Thymus (tissue), 11 donors: Measurements from ENCODE around the gene ZCCHC13. TPM values are rescaled to one million over a fixed set of nuclear protein-coding genes. Genes with fewer than 3 reads are reported as not detected.
"Not testable (repeated sequence)": the region's sequence is repeated elsewhere in the genome, so short reads cannot be mapped to it uniquely, and the experiment has no call there.

Experiments used
- DNase-seq, 9 donors: peaks; one replicate each; pipeline ENCODE4 v3.0.0-alpha.2; 2013; ENCODE audit warnings: low spot score in 9 of 9, low read depth in 6 of 9, missing footprints in 1 of 9
- H3K27ac ChIP-seq, 2 donors: one replicate each; pipeline ENCODE4 v1.5.1; 2013; ENCODE audit warnings: control low read depth in 1 of 2, low read depth in 1 of 2, low read length in 1 of 2, mild to moderate bottlenecking in 1 of 2, moderate library complexity in 1 of 2
- H3K27me3 ChIP-seq, 2 donors: one replicate each; pipeline ENCODE4 v1.5.1; 2013; ENCODE audit warnings: low read length in 1 of 2; ENCODE audit not compliant: control insufficient read depth in 2 of 2, insufficient read depth in 1 of 2
- H3K36me3 ChIP-seq, 2 donors: one replicate each; pipeline ENCODE4 v1.5.1; 2013; ENCODE audit warnings: low read length in 1 of 2, mild to moderate bottlenecking in 1 of 2, moderate library complexity in 1 of 2; ENCODE audit not compliant: control insufficient read depth in 2 of 2, insufficient read depth in 2 of 2
- H3K4me1 ChIP-seq, 2 donors: one replicate each; pipeline ENCODE4 v1.5.1; 2013; ENCODE audit warnings: low read length in 2 of 2; ENCODE audit not compliant: control insufficient read depth in 2 of 2, insufficient read depth in 2 of 2
- H3K4me3 ChIP-seq, 2 donors: one replicate each; pipeline ENCODE4 v1.5.1; 2013; ENCODE audit warnings: low read length in 2 of 2, control low read depth in 1 of 2, mild to moderate bottlenecking in 1 of 2
- H3K9me3 ChIP-seq, 2 donors: one replicate each; pipeline ENCODE4 v1.5.1; 2013; ENCODE audit warnings: low read length in 1 of 2, mild to moderate bottlenecking in 1 of 2; ENCODE audit not compliant: control insufficient read depth in 2 of 2, insufficient read depth in 1 of 2
- WGBS: extraction: QIAGEN DNeasy Blood & Tissue Kit; methylation state at CpG from one replicate; pipeline ENCODE4 v1.1.7; 2013; 5-methylcytosine and 5-hydroxymethylcytosine counted together
- polyA plus RNA-seq: library from polyadenylated mRNA; stranded (reverse); fragments of 200-250 nt; gene quantifications from one replicate; pipeline ENCODE4 v1.2.3, GENCODE V29; 2013
- total RNA-seq: library from RNA; stranded (reverse); fragments of 120-200 nt; gene quantifications from one replicate; pipeline ENCODE4 v1.2.4, GENCODE V29; 2013
- donor health status: healthy.

ZCCHC13 gene
- total and polyA plus RNA-seq, 2 donors = not detected

DNA sequence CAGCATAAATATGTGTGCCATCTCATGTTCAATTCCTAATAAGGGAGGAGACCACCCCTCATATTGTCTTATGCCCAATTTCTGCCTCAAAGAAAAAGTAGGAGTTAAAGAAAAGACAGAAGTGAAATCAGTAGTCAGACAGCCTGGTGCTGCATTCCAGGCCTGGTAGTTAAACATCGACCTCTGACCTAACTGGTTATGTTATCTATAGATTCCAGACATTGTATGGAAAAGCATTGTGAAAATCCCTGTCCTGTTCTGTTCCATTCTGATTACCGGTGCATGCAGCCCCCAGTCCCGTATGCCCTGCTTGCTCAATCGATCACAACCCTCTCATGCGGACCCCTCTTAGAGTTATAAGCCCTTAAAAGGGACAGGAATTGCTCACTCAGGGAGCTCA, 38.2 kb downstream of the ZCCHC13 start:
- not testable (repeated sequence) for DNase-seq, H3K27ac ChIP-seq, H3K36me3 ChIP-seq, H3K9me3 ChIP-seq, H3K27me3 ChIP-seq, H3K4me1 ChIP-seq, H3K4me3 ChIP-seq
- WGBS = 96% methylated on average over 5 of the region's 5 CpGs

GRCh38 chrX:74343343-74344279, 39.6 kb downstream of the ZCCHC13 start:
- no peak overlapping the region for H3K4me3 ChIP-seq
- H3K9me3 ChIP-seq = no peaks in the 10 kb centered on the region
- peak; percentile 11 to 77 (median 26) for DNase-seq
- no peaks in the 10 kb centered on the region for H3K27me3 ChIP-seq
- no peaks in the 10 kb centered on the region for H3K4me1 ChIP-seq
- 53% methylated on average over 3 of the region's 3 CpGs for WGBS
- H3K36me3 ChIP-seq = no peaks in the 10 kb centered on the region
- H3K27ac ChIP-seq = no peak overlapping the region

DNA sequence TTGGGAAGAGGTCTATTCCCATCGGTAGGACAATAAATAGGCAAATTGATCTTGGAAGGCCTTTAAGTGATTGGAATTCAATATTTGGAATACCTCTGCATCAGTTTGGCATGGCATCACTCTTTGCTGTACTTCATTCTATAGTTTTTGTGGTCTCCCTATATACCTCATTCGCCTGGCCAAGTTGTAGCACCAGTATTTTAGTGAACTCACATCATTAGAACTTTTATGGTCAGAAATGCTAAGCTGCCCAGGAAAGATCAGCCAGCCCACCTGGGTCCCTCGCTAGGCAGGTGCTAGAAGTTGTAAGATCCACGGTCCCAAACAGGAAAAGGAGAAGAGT, 40.3 kb downstream of the ZCCHC13 start:
- H3K4me1 ChIP-seq = no peaks in the 10 kb centered on the region
- DNase-seq = no peak
- WGBS = 81% methylated on average over 4 of the region's 4 CpGs
- no peak overlapping the region for H3K27ac ChIP-seq
- no peaks in the 10 kb centered on the region for H3K36me3 ChIP-seq
- H3K27me3 ChIP-seq = no peaks in the 10 kb centered on the region
- no peaks in the 10 kb centered on the region for H3K9me3 ChIP-seq
- no peak overlapping the region for H3K4me3 ChIP-seq

GRCh38 chrX:74346088-74346487, 42.1 kb downstream of the ZCCHC13 start:
- H3K27ac ChIP-seq = no peak overlapping the region
- WGBS = 73% methylated on average over 2 of the region's 2 CpGs

DNA sequence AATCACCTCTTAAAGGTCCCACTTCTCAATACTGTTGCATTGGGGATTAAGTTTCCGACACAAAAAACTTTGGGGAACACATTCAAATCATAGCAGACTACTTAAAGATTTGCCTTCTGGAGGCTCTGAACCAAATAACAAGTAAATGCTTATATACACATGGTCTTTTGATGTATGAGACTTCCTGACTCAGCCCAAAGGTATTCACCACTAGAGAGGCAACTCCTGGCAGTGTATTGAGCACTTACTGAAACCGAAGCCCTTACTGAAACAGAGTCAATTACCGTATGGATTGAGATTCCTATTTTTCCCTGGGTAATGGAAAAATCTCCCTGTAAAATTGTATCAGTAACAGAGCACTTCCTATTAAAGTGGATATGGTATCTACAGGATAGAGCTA, 45.4 kb downstream of the ZCCHC13 start:
- H3K4me3 ChIP-seq = no peak overlapping the region
- H3K27me3 ChIP-seq = no peaks in the 10 kb centered on the region
- H3K4me1 ChIP-seq = no peaks in the 10 kb centered on the region
- no peaks in the 10 kb centered on the region for H3K9me3 ChIP-seq
- no peak overlapping the region for H3K27ac ChIP-seq
- DNase-seq = no peak
- WGBS = 63% methylated on average over 3 of the region's 3 CpGs
- H3K36me3 ChIP-seq = no peaks in the 10 kb centered on the region

More at GRCh38 chrX:74346088-74346487, 42.1 kb downstream of the ZCCHC13 start:
- no peaks in the 10 kb centered on the region for H3K36me3 ChIP-seq
- H3K9me3 ChIP-seq = no peaks in the 10 kb centered on the region
- no peak for DNase-seq
- no peaks in the 10 kb centered on the region for H3K4me1 ChIP-seq
- no peak overlapping the region for H3K4me3 ChIP-seq
- H3K27me3 ChIP-seq = no peaks in the 10 kb centered on the region

GRCh38 chrX:74351760-74352159, 47.8 kb downstream of the ZCCHC13 start:
- no peaks in the 10 kb centered on the region for H3K9me3 ChIP-seq
- no peak for DNase-seq
- no peaks in the 10 kb centered on the region for H3K27me3 ChIP-seq
- H3K4me1 ChIP-seq = no peaks in the 10 kb centered on the region
- WGBS = 75% methylated on average over 4 of the region's 4 CpGs
- H3K36me3 ChIP-seq = no peaks in the 10 kb centered on the region
- H3K27ac ChIP-seq = no peak overlapping the region
- no peak overlapping the region for H3K4me3 ChIP-seq

DNA sequence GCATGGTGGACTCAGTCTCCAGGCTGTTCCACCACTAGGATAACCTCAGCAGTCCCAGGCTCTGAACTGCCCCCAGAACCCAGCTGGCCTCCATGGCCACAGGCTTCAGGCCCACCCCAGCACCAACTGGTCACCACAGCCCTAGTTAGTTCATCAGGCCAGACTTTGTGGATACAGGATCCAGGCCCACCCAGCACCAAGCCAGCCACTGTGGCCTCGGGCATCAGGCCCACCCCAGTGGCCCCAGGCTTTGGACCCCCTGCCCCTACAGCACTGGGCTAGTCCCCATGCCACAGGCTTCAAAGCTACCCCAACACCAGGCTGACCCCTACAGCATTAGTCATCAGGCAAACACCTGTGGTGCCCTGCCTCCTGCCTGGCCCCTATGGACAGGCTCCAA, 50.0 kb downstream of the ZCCHC13 start:
- 96% methylated on average over 1 of the region's 1 CpG for WGBS
- H3K36me3 ChIP-seq = no peaks in the 10 kb centered on the region
- H3K4me3 ChIP-seq = no peak overlapping the region
- H3K27ac ChIP-seq = no peak overlapping the region
- no peaks in the 10 kb centered on the region for H3K27me3 ChIP-seq
- no peaks in the 10 kb centered on the region for H3K4me1 ChIP-seq
- no peaks in the 10 kb centered on the region for H3K9me3 ChIP-seq
- no peak for DNase-seq

Other genes starting within 250 kb of the ZCCHC13 start
- gene SLC16A2, start 117.3 kb downstream of the ZCCHC13 start, total RNA-seq = 0.85 TPM
- gene SLC16A2, start 117.3 kb downstream of the ZCCHC13 start, polyA plus RNA-seq = 2.4 TPM